ENCODE results near the gene ROM1. TPM values are rescaled to one million over a fixed set of nuclear protein-coding genes. Genes with fewer than 3 reads are reported as not detected.

ROM1 gene
- total RNA-seq, 1 experiment from 2014 or later, result 0.94 TPM

DNA sequence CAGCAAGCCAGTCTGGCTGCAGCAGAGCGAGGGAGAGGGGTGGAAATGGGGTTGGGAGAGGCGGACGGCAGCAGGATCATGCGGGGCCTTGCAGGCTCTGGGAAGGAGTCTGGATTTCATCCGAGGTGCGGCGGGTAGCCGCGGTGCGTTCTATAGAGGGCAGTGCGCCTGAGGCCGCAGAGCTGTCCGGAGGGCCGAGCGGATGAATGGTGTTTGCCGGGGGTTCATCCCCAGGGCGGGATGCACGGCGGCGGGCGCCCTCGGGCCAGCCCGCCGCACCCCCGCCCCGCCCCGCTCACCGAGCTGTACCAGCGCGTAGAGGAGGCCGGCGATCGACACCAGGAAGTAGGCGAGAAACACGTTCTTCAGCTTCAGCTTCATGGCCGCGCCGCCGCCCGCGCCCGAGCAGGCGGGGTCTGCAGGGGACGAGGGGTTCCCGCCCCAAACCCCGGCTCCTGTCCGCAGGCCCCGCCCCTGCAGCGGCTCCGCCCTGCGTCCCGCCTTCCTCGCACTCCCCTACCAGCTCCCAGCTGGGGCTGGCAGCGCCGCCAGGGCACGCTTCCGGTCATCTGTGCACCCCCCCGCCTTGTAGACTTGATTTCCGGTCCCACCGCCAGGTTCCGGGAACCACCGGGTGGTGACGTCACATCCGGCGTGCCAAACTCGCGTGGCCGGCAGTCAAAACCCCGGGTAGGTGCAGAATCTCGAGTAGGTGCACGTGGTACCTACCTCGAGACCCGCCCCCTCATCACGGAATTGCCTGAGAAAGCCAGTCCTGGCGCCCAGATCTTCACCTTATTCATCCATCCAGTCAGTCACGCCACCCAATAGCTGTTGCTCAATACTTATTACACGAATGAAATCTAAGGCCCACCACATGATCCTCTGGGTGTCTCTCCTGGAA is 8.8 kb downstream of the ROM1 start, which contains the start of gene B3GAT3 (continued):
- TF ChIP-seq, protein P1, sequence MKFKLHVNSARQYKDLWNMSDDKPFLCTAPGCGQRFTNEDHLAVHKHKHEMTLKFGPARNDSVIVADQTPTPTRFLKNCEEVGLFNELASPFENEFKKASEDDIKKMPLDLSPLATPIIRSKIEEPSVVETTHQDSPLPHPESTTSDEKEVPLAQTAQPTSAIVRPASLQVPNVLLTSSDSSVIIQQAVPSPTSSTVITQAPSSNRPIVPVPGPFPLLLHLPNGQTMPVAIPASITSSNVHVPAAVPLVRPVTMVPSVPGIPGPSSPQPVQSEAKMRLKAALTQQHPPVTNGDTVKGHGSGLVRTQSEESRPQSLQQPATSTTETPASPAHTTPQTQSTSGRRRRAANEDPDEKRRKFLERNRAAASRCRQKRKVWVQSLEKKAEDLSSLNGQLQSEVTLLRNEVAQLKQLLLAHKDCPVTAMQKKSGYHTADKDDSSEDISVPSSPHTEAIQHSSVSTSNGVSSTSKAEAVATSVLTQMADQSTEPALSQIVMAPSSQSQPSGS (CRISPR knock-in tag; IDR thresholded peaks at IDR 0.05; ENCODE audit: borderline replicate concordance, low read depth), result no peak
- peak; percentile 74; the same call in 1 of the 2 replicates for TF ChIP-seq NFE2L1 (CRISPR knock-in tag; IDR thresholded peaks at IDR 0.05)

DNA sequence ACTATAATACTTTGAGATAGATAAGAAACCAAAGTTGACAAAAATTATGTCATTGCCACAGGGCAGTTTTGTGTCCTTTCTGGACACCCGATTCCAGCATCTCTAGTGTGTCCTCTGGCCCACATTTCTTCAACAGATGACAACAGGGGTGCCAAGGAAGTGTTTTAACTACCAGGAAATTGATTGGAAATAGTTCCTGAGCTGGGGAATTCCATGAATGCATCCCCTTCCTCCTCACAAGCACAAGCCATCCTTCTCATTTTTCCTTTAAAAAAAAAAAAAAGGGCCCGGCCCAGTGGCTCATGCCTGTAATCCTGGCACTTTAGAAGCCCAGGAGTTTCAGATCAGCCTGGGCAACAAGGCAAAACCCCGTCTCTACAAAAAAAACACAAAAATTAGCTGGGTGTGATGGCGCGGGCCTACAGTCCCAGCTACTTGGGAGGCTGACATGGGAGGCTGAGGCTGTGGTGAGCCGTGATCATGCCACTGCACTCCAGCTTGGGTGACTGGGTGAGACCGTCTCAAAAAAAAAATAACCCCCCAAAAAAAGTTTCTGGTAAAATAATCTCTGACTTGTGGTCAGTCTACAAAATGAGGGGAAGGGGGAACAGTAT is 9.5 kb downstream of the ROM1 start:
- Mint-ChIP-seq H3K4me3 (peak overlapping the region; percentile 97), H3K36me3 (peaks cover 27% of the 10 kb centered on the region), H3K9me3 (no peaks in the 10 kb centered on the region), H3K4me1 (peaks cover 16% of the 10 kb centered on the region), H3K27ac (peak overlapping the region; percentile 91), H3K27me3 (ENCODE audit: low read depth) (no peaks in the 10 kb centered on the region)
- TF ChIP-seq ATF1 (CRISPR knock-in tag; IDR thresholded peaks at IDR 0.05) (0 out of 2 replicates have a peak, but pooled peaks have one; percentile 5), ZNF396 (CRISPR knock-in tag; IDR thresholded peaks at IDR 0.05; ENCODE audit: borderline replicate concordance) (no peak)
- POLR2A ChIA-PET, result interaction anchor here (0.7 to 3.0 kb wide), 17 partner anchors 9 to 239 kb away, joined by 3 to 37 read pairs (median 7); partner anchors contain the start of genes BSCL2, C11orf98, CSKMT and EEF1G
- no peak for DNase-seq (ENCODE audit: low spot score)
- no peak for ATAC-seq
- CTCF ChIA-PET, result interaction anchor here (0.9 to 4.5 kb wide), 10 partner anchors 11 to 198 kb away, joined by 3 to 51 read pairs (median 6); partner anchors contain the start of genes EEF1G, EML3, ROM1 and TUT1

DNA sequence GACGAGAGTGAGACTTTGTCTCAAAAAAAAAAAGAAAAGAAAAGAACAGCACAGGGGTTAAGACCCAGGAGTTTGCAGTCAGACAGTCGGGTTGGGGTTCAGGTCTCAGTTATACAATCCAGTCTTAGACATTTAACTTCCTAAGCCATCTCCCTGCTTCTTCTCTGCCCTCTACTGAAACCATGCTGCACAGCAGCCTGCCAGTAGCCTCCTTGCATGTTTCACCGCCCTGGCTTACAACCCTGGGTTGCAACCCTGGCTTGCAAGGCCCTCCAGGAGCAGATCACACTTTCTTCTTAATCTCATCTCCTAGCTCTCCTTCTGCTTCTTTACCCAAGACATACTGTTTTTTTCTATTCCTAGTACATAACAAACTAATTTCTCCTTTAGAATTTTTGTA is 14.7 kb downstream of the ROM1 start:
- Mint-ChIP-seq H3K4me3 (no peak overlapping the region), H3K27me3 (ENCODE audit: low read depth) (no peaks in the 10 kb centered on the region), H3K27ac (no peak overlapping the region), H3K36me3 (peaks cover 72% of the 10 kb centered on the region), H3K4me1 (no peaks in the 10 kb centered on the region), H3K9me3 (no peaks in the 10 kb centered on the region)
- DNase-seq (ENCODE audit: low spot score), result no peak
- ChIA-PET CTCF (no interaction called here), POLR2A (no interaction called here)
- ATAC-seq, result peak; percentile 36; the same call in 1 of the 2 replicates
- no peak for TF ChIP-seq HMGA2 (CRISPR knock-in tag; IDR thresholded peaks at IDR 0.05)
- no peak for TF ChIP-seq ZNF317 (CRISPR knock-in tag; IDR thresholded peaks at IDR 0.05; ENCODE audit: borderline replicate concordance, low read depth)
- TF ChIP-seq, protein P2, sequence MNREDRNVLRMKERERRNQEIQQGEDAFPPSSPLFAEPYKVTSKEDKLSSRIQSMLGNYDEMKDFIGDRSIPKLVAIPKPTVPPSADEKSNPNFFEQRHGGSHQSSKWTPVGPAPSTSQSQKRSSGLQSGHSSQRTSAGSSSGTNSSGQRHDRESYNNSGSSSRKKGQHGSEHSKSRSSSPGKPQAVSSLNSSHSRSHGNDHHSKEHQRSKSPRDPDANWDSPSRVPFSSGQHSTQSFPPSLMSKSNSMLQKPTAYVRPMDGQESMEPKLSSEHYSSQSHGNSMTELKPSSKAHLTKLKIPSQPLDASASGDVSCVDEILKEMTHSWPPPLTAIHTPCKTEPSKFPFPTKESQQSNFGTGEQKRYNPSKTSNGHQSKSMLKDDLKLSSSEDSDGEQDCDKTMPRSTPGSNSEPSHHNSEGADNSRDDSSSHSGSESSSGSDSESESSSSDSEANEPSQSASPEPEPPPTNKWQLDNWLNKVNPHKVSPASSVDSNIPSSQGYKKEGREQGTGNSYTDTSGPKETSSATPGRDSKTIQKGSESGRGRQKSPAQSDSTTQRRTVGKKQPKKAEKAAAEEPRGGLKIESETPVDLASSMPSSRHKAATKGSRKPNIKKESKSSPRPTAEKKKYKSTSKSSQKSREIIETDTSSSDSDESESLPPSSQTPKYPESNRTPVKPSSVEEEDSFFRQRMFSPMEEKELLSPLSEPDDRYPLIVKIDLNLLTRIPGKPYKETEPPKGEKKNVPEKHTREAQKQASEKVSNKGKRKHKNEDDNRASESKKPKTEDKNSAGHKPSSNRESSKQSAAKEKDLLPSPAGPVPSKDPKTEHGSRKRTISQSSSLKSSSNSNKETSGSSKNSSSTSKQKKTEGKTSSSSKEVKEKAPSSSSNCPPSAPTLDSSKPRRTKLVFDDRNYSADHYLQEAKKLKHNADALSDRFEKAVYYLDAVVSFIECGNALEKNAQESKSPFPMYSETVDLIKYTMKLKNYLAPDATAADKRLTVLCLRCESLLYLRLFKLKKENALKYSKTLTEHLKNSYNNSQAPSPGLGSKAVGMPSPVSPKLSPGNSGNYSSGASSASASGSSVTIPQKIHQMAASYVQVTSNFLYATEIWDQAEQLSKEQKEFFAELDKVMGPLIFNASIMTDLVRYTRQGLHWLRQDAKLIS (CRISPR knock-in tag; IDR thresholded peaks at IDR 0.05; ENCODE audit: borderline replicate concordance), result no peak
- TF ChIP-seq OVOL2 (CRISPR knock-in tag; IDR thresholded peaks at IDR 0.05; ENCODE audit: borderline replicate concordance), result no peak
- no peak for TF ChIP-seq TP53 (CRISPR knock-in tag; IDR thresholded peaks at IDR 0.05)

- TF ChIP-seq SMAD3 (CRISPR knock-in tag; IDR thresholded peaks at IDR 0.05; ENCODE audit: borderline replicate concordance) (no peak), GRHL2 (CRISPR knock-in tag; IDR thresholded peaks at IDR 0.05; ENCODE audit: insufficient replicate concordance, severe bottlenecking) (no peak), FOXJ3 (CRISPR knock-in tag; IDR thresholded peaks at IDR 0.05; ENCODE audit: borderline replicate concordance) (no peak), SP1 (CRISPR knock-in tag; conservative IDR thresholded peaks at IDR 0.05) (no peak), MYBL2 (CRISPR knock-in tag; IDR thresholded peaks at IDR 0.05) (no peak), OVOL2 (CRISPR knock-in tag; IDR thresholded peaks at IDR 0.05; ENCODE audit: borderline replicate concordance) (no peak), ATF3 (CRISPR knock-in tag; conservative IDR thresholded peaks at IDR 0.05) (no peak), EMX1 (CRISPR knock-in tag; IDR thresholded peaks at IDR 0.05) (no peak)
- Mint-ChIP-seq H3K4me3 (no peak overlapping the region), H3K36me3 (peaks cover 80% of the 10 kb centered on the region), H3K27me3 (ENCODE audit: low read depth) (no peaks in the 10 kb centered on the region), H3K27ac (no peak overlapping the region), H3K9me3 (no peaks in the 10 kb centered on the region), H3K4me1 (no peaks in the 10 kb centered on the region)
- POLR2A ChIA-PET, result no interaction called here
- ATAC-seq (no peak), DNase-seq (ENCODE audit: low spot score) (no peak)
- CTCF ChIA-PET, result no interaction called here
These were observed 19.4 kb downstream of the ROM1 start for GRCh38 chr11:62632492-62632891.

All from WTC11 (cell line).